Measurements from ENCODE around the gene ROPN1L. TPM values are rescaled to one million over a fixed set of nuclear protein-coding genes. Genes with fewer than 3 reads are reported as not detected.

The ROPN1L gene
- polyA plus RNA-seq, 1 donor: not detected

GRCh38 chr5:10457682-10458574 lies 16.2 kb downstream of the ROPN1L start:
- DNase-seq (ENCODE audit: low read depth): no peak

DNA sequence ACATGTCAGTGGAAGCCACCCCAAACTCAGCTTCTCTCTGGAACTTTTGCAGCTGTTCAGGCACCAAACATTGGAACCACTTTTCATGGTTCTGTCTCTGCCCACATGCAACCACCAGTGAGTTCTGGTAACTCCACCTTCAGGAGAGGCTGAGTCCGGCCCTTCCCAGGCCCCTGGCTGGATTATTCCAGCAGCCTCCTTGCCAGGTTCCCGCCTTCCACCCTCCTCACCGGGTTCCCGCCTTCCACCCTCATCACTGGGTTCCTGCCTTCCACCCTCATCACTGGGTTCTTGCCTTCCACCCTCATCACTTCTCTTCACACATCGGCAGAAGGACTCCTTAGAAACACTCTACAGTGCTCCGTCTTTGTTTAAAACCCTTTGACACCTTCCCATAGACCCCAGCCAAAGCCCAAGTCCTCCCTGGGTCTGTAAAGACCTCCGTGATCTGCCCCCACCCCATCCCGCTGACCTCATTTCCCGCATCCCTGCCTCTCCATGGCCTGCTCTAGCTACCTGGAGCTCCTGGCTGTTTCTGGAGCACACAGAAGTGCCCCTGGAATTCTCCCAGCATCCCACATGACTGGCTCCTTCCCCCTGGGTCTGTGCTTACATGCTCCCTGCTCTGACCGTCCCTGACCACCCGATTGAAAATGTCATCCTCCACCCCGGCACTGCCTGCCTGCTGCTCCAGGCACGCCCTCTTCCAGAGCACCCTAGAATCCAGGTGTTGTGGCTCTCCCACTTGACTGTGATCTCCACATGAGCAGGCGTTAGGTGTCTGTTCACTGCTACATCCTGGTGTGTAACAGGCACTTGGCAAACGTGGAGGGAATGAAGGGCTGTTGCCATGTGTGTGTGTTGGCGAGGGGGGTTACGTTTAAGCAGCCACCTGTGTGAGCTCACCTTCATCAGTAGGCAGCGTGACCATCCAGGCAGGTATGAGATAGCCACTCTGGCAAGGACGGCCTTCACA lies 17.7 kb downstream of the ROPN1L start:
- DNase-seq (ENCODE audit: low read depth): no peak

DNA sequence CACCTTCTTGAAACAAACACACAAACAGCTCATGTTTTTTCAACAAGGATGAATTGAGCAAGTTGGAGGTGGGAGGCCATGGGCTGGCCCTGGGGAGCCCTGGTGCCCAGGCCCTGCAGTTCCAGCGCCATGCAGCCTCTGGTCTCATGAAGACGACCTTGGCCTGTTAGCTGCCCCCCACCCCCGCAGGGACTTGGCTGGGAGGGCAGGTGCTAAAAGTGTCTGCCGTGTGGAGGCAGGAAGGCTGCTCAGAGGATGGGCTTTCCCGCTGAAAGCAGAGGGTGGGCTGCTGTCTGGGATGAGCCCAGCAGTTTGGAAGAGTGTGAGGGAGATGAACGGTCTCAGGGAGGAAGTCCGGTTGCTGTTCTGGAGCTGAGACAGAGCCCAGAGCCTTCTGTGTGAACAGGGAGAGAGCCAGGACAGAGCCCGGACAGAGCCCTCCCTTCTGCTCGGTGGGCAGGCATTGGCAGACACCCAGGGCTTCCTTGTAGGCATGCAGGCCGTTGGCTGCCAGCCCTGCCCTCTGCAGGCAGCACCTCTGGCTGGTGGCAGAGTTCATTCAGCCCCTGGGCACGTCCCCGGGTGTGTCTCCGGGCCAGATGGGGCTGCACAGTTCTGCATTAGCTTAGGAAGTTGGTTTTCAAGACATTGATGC lies 18.7 kb downstream of the ROPN1L start:
- DNase-seq (ENCODE audit: low read depth): no peak

- no peak for DNase-seq (ENCODE audit: low read depth)
These were observed 19.4 kb downstream of the ROPN1L start for GRCh38 chr5:10461041-10461440.

DNA sequence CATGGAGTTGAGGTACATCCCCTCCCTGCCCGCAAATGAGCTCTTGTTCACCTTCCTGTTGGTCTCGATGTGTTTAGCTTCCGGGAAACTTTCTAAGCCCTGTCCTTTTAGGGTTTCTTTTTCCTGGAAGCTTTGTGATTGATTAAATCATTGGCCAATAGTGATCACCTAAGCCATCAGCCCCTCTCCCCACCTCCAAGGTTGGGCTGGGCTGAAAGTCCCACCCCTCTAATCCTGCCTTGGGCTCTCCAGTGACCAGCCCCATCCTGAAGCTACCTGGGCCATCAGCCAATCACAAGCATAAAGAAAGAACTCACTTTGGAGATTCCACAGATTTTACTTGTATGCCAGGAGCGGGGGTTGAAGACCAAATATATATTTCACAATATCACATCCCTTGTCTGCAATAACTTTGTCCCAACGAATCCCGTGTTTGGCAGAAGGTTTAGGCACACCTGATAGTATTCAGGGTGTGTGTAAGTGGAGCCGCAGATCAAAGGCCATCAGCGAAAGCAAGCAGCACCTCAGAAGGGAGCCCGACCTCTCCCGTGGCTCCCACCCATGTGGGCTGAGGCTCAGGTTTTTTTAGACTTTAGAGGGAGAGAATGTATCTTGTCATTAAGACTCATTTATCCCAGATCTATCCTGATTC lies 20.4 kb downstream of the ROPN1L start:
- no peak for DNase-seq (ENCODE audit: low read depth)

DNA sequence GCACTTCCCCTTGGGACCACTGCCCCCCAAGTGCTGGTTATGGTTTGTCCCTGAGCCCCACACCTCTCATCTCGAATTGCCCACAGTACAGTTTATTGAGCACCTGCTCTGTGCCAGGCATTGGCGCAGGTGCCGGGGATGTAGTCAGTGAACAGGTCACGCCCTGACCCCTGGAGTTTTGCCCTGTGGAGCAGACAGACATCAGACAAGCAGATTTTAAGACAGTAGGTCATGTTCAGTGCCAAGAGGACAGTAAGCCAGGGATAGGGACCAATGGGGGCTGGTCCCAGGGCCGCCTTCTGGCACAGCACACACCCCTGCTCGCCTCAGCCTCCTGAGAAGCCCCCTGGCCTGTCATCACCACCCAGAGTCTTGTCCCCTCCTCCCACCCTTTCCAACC lies 21.9 kb downstream of the ROPN1L start:
- no peak for DNase-seq (ENCODE audit: low read depth)

GRCh38 chr5:10464173-10464572 lies 22.5 kb downstream of the ROPN1L start:
- no peak for DNase-seq (ENCODE audit: low read depth)

DNA sequence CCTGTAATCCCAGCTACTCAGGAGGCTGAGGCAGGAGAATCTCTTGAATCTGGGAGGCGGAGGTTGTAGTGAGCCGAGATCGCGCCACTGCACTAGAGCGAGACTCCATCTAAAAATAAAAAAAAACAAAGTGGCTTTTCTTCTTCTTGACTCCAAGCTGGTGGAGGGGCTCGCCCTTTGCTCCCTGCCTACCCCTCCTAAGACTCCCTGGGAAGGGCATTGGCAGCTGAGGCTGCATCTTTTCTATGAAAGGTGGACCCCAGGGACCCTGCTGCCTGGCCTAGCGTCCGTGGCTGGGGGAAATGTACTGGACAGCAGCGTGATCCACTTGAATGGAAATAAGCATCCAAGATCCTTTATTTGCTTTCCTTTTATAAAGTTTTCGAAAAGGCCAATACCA lies 24.0 kb downstream of the ROPN1L start:
- DNase-seq (ENCODE audit: low read depth): no peak

- no peak for DNase-seq (ENCODE audit: low read depth)
These were observed 24.9 kb downstream of the ROPN1L start for GRCh38 chr5:10466446-10467073.

DNA sequence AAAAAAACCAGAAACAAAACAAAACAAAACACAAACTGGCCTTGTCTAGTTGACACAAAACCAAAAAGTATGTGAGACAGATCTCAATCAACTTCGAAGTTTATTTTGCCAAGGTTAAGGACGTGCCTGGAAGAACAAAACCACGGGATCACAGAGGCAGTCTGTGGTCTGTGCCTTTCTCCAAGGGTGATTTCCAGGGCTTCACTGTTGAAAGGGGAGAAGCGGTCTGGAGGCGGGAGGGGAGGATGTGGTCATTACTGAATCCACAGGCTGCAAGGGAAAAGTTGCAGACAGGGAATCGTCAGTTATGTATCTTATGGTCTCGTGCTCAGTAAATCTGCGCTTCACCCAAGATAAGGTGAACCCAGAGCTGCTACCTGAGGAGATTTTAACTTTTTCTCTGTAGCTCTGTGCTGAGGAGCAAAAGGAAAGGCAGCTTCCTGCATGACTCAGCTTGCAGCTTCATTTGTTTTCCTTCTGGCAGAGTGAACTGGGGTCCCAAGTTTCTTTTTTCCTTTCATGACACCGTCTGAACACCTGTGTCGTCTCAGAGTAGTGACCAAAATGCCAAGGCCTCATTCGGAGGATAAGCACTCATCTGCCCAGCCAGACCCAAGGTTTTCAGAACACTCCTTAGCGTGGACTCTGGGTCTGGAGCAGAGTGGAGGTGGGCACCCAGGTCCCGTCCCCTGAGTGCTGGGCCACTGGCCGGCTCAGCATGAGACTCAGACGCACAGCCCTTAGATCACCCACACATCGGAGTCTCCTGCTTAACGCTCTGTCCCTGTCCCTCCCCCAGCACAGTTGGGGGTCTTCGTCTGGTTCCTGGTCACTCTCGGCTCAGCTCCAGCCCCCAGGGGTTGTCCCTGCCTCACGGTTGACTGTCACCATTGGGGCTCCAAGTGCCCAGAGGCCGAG lies 25.9 kb downstream of the ROPN1L start:
- no peak for DNase-seq (ENCODE audit: low read depth)

DNA sequence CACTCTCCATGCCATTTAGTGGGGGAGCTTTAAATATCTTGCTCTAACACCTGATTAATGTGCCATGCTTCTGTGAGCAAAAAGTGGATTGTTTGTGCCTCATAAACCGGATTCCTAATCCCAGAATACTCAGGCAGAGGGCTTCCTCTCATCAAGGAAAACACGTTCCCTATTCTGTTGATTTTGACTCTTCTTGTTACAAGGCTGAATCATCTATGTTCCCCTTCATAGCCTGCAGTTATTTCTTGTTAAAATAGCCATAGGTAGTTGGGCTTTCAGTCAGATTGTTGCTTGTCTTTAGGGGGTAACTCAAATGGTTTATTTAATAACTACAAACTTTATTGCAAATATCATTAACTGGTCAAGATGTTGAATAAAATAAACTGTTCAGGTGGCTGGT lies 26.6 kb downstream of the ROPN1L start:
- no peak for DNase-seq (ENCODE audit: low read depth)

DNA sequence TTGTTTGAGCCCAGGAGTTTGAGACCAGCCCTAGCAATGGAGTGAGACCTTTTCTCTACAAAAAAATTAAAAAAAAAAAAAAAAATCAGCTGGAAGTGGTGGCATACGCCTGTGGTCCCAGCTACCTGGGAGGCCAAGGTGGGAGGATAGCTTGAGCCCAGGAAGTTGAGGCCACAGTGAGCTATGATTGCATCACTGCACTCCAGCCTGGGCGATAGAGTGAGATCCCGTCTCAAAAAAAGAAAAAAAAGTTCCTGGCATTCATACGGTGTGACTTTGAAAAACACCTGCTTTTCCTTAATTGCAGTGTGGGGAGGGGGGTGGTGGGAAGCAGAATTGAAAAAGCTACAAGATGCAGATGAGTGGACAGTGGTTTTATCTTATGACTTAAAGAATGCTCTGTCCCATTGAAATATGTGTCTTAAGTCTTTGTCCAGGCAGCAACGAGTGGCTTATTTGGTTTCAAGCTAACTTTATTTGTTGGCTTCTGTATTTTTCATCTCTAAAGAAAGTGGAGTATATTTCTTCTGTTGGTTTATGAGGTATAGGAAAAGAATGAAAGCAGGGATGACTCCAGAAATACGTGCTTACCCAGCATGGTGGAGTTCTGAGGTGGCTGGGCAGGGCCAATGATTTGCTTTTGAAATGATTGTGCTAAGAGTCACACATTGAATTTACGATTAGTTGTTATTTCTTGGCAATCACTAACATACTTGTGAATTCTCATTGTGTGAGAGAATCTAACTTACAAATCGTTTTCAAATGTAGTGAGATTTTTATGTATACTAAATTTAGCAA lies 27.8 kb downstream of the ROPN1L start:
- no peak for DNase-seq (ENCODE audit: low read depth)

GRCh38 chr5:10470669-10471068 lies 29.0 kb downstream of the ROPN1L start:
- DNase-seq (ENCODE audit: low read depth): no peak

DNA sequence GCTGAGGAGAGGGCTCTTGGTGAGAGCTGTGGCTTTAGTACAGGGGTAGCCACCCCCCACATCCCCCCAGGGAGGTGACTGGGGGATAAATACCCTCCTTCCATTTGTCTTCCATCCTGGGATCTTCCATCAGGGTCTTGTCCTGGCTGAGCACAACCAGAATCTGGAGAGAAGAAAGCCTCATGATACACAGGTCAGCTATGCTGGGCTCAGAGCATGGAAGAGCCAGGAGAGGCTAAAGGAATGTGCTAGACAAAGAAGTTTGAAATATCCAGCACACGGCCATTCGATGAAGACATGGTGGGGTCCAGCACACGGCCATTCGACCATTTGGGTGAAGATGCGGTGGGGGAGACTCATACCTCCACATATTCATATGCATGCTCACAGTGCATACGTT lies 30.0 kb downstream of the ROPN1L start:
- no peak for DNase-seq (ENCODE audit: low read depth)

DNA sequence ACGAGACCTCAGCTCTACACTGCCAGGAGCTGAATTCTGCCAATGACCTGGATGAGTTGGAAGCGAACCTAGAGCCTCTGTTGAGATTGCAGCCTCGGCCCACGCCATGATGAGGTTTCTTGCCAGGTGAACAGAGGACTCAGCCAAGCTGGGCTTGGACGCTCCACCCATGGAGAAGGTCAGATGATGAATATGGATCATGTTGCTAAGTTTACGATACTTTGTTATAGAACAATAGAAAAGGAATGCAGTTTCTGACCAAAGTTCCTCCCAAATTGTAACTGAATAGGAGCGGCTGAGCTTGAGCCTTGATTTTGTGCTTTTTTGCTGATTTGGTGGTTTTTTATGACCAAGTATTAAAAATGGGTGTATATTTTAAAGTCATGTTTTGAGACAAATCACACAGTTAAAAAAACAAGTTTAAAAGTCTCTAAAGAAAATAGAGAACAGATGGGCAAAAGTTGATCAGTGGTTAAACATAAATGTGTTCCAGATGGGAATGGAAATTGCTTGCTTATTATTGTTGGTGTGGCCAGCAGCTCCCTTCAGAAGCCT lies 32.9 kb downstream of the ROPN1L start:
- peak; percentile 46 for DNase-seq (ENCODE audit: low read depth)

DNA sequence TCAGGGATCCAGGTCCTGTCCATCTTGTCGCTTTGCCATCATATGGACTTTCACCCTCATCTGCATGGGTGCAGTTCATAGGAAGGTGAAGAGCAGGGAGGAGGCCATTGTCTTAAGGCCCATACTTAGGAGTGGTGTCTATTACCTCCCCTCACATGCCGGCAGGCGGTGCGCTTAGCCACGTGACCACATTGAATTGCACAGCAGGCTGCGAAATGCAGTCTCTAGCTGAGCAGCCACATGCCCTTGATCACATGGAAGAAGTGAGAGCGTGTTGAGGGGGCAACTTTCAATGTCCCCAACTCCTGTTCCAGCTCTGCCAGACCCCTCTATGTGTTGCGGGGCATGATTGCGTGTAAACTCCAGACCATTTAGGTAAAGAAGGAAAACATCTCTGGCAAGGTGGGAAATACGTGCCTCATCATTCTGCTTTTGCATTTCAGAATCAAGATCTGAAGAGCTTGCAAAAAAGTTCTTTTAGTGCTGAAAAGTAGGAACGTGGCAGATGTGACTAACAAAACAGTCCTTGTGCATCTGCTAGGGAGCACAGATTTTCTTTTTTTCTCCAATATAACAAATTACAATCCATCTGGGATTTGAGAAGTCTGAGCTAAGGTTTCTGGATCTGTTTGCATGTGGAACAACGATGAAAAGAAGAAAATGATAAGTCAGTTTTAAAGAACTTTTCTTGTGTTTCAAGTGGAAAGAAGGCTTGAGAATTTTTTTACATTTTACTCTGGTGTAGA lies 34.4 kb downstream of the ROPN1L start:
- DNase-seq (ENCODE audit: low read depth): no peak

GRCh38 chr5:10476878-10477277 lies 35.2 kb downstream of the ROPN1L start:
- DNase-seq (ENCODE audit: low read depth): no peak

- no peak for DNase-seq (ENCODE audit: low read depth)
These were observed 36.3 kb downstream of the ROPN1L start for GRCh38 chr5:10477943-10478342.
